CD4-positive, CD25-positive, alpha-beta regulatory T cell (primary cell): ENCODE measurements around the gene FBXO36. TPM values are rescaled to one million over a fixed set of nuclear protein-coding genes. Genes with fewer than 3 reads are reported as not detected.

Experiments
- ATAC-seq, 2 donors: fragments of 150-1000 bp; cut with Tn5 transposase; one replicate each; pipeline ENCODE4 v1.10.0; 2021; ENCODE audit warnings: low read depth in 2 of 2, moderate number of reproducible peaks in 2 of 2, moderate library complexity in 1 of 2
- DNase-seq, 3 donors: peaks; one replicate each; pipeline versions ENCODE4 v3.0.0 to v3.0.0-alpha.2; 2012 to 2022; ENCODE audit warnings: mixed read lengths in 1 of 3
- H3K27ac ChIP-seq: one replicate; pipeline ENCODE4 v1.7.0; 2013; ENCODE audit warnings: mild to moderate bottlenecking, low read length; ENCODE audit not compliant: insufficient read depth, poor library complexity, severe bottlenecking
- H3K27me3 ChIP-seq: one replicate; pipeline ENCODE4 v1.7.0; 2013; ENCODE audit warnings: low read length; ENCODE audit not compliant: control insufficient read depth, insufficient read depth
- H3K36me3 ChIP-seq: one replicate; pipeline ENCODE4 v1.7.0; 2013; ENCODE audit warnings: mild to moderate bottlenecking, low read length, moderate library complexity; ENCODE audit not compliant: control insufficient read depth, insufficient read depth
- H3K4me1 ChIP-seq: 2 replicates; pipeline ENCODE4 v1.7.0; 2013; ENCODE audit warnings: mild to moderate bottlenecking, low read length; ENCODE audit not compliant: insufficient read depth, control insufficient read depth, poor library complexity, severe bottlenecking
- H3K4me3 ChIP-seq: one replicate; pipeline ENCODE4 v1.7.0; 2013; ENCODE audit warnings: low read depth, mild to moderate bottlenecking, low read length, moderate library complexity
- H3K9me3 ChIP-seq, 2 experiments: 1 replicate in 1 of 2; 2 replicates in 1 of 2; pipeline ENCODE4 v1.7.0; 2013; ENCODE audit warnings: low read length in 2 of 2, mild to moderate bottlenecking in 1 of 2, moderate library complexity in 1 of 2; ENCODE audit not compliant: control insufficient read depth in 2 of 2
- H3K27ac Mint-ChIP-seq, 3 donors: one replicate each; pipeline ENCODE4 v1.8.0; 2020 to 2022; ENCODE audit warnings: mild to moderate bottlenecking in 3 of 3, mixed read lengths in 3 of 3, moderate library complexity in 2 of 3
- H3K27me3 Mint-ChIP-seq: one replicate; pipeline ENCODE4 v1.8.0; 2022; ENCODE audit warnings: mild to moderate bottlenecking, mixed read lengths
- H3K36me3 Mint-ChIP-seq: one replicate; pipeline ENCODE4 v1.8.0; 2020; ENCODE audit warnings: mixed read lengths
- H3K4me1 Mint-ChIP-seq, 4 donors: one replicate each; pipeline ENCODE4 v1.8.0; 2020 to 2022; ENCODE audit warnings: mixed read lengths in 4 of 4, mild to moderate bottlenecking in 1 of 4
- H3K4me3 Mint-ChIP-seq, 4 donors: one replicate each; pipeline ENCODE4 v1.8.0; 2020 to 2022; ENCODE audit warnings: mild to moderate bottlenecking in 4 of 4, mixed read lengths in 4 of 4, moderate library complexity in 3 of 4
- H3K9me3 Mint-ChIP-seq, 7 donors: one replicate each; pipeline ENCODE4 v1.8.0; 2020 to 2022; ENCODE audit warnings: mixed read lengths in 7 of 7, mild to moderate bottlenecking in 3 of 7, moderate library complexity in 2 of 7
- polyA plus RNA-seq, 4 donors: library from polyadenylated mRNA; unstranded; fragments of 300-500 nt; fragmentation: Illumina TruSeq; gene quantifications; one replicate each; pipeline ENCODE4 v1.2.3, GENCODE V29; 2021
- total RNA-seq: library from RNA; stranded (reverse); gene quantifications from one replicate; pipeline ENCODE4 v1.2.3, GENCODE V29; 2022

FBXO36 gene
- total and polyA plus RNA-seq, 5 donors from 2014 or later, result 0.72 to 1.3 (median 1.0) TPM

DNA sequence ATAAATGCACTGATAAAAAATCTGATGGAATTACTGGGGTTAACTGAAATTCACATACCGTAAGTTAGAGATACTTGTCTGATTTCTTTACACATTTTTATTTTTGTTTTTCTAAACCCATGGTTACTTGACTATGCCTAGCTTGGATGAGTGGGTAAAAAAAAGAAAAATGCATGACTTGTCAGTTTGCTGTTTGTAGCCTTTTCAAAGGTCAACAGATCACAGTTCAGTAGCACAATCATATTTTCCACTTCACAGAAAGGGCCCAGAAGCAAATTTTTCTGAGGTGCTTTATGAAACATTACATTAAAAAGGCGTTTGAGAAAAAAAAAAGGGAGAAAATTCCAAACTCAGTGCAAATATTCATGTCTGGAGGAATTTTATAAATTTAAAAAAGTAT lies 130.0 kb downstream of the FBXO36 start:
- ATAC-seq (no peak), DNase-seq (no peak)
- Mint-ChIP-seq H3K9me3 (peaks cover 0 to 2% (median 0%) of the 10 kb centered on the region in 7 donors), H3K27ac (no peak overlapping the region), H3K36me3 (no peaks in the 10 kb centered on the region), H3K4me3 (no peak overlapping the region), H3K27me3 (peaks cover 9% of the 10 kb centered on the region), H3K4me1 (peaks cover 0 to 3% (median 0%) of the 10 kb centered on the region in 4 donors)
- H3K4me1 ChIP-seq, result no peaks in the 10 kb centered on the region
- H3K27ac ChIP-seq, result no peak overlapping the region
- H3K36me3 ChIP-seq, result no peaks in the 10 kb centered on the region
- H3K4me3 ChIP-seq, result no peak overlapping the region
- no peaks in the 10 kb centered on the region for H3K9me3 ChIP-seq
- no peaks in the 10 kb centered on the region for H3K27me3 ChIP-seq

DNA sequence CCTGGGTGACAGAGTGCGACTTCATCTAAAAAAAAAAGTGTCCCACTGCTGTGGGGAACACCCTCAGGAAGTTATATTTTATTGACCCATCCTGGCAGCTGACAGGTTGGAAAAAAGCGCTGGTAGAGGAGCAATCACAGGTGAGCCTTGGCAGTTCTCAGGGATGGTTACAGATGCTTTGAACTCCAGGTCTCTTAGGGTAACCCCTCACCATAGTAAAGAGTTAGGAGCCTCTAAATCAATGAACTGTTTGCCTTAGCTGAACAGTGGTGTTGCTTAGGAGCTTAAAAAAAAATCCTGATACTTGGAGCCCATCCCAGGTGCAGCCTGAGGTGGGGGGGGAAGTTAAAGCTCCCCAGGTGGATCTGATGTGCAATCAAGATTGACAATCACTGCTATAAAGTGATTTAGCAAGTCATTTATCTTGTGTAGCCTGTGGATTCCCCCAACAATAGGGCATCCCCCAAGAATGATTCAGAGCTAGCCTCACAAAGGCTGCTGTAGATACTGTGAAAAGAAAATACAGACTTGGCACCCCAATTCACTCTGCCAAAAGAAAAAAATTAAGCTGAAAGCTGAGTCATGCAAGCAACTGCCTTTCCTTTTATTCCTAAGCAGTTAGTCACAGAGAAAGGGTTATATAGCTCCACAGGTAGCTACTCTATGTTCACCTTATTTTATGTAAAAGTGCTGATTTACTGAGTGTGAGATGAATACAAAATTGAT lies 131.6 kb downstream of the FBXO36 start:
- Histone ChIP-seq H3K27ac (no peak overlapping the region), H3K9me3 (no peaks in the 10 kb centered on the region), H3K4me1 (no peaks in the 10 kb centered on the region), H3K36me3 (no peaks in the 10 kb centered on the region), H3K4me3 (no peak overlapping the region), H3K27me3 (no peaks in the 10 kb centered on the region)
- Mint-ChIP-seq H3K27ac (no peak overlapping the region), H3K36me3 (peaks cover 3% of the 10 kb centered on the region), H3K9me3 (peaks cover 0 to 3% (median 0%) of the 10 kb centered on the region in 7 donors), H3K4me1 (no peaks in the 10 kb centered on the region), H3K4me3 (no peak overlapping the region), H3K27me3 (peaks cover 12% of the 10 kb centered on the region)
- DNase-seq, result no peak
- no peak for ATAC-seq

DNA sequence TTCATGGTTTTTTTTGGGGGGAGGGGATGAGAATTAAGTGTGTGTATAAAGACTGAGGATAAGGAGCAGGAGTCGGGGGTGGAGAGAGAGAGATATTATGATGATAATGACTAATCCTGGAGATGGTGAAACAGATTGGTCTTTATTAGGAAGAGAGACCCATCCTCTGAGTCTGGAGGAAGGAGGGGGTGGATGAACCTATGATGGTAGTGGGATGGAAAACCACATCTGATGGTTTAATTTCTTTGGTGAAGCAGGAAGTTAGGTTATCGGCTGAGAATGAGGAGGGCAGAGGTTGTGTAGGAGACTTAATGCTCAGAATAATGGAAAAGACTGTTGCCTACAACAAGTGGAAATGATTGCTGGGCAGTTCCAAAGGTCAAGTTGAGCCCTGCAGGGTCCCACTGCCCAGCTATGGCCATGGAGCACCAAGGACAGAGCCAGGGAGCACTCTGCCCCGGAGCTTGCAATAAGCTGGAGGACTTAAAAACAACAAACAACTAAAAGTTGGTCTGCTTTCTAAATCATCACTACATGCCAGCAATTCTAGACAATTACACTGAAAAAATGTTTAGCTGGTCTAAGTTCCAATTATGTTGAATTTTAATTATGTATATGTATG lies 138.5 kb downstream of the FBXO36 start:
- no peak overlapping the region for H3K27ac Mint-ChIP-seq
- H3K4me1 ChIP-seq, result peaks cover 4% of the 10 kb centered on the region
- H3K4me1 Mint-ChIP-seq, result peaks cover 0 to 10% (median 6%) of the 10 kb centered on the region in 4 donors
- H3K9me3 Mint-ChIP-seq, result peaks cover 0 to 9% (median 3%) of the 10 kb centered on the region in 7 donors
- no peak overlapping the region for H3K4me3 Mint-ChIP-seq
- no peak for ATAC-seq
- H3K4me3 ChIP-seq, result no peak overlapping the region
- H3K36me3 ChIP-seq, result no peaks in the 10 kb centered on the region
- DNase-seq, result no peak
- no peaks in the 10 kb centered on the region for H3K9me3 ChIP-seq
- peaks cover 6% of the 10 kb centered on the region for H3K36me3 Mint-ChIP-seq
- no peaks in the 10 kb centered on the region for H3K27me3 ChIP-seq
- no peak overlapping the region for H3K27ac ChIP-seq
- peaks cover 19% of the 10 kb centered on the region for H3K27me3 Mint-ChIP-seq

Other genes with a start within 250 kb of the FBXO36 start
- not detected for gene DNER, start 207.9 kb upstream of the FBXO36 start, total RNA-seq
- gene DNER, start 207.9 kb upstream of the FBXO36 start, polyA plus RNA-seq, result under 1 TPM in 1 of 4 donors, not detected in 3; 0.23 TPM
- gene TRIP12, start 494 bp upstream of the FBXO36 start, total RNA-seq, result 216 TPM
- gene TRIP12, start 494 bp upstream of the FBXO36 start, polyA plus RNA-seq, result 10 to 100 TPM; 40.5 to 50.3 (median 44.5) TPM
- not detected for gene SLC16A14, start 146.4 kb downstream of the FBXO36 start, total RNA-seq
- under 1 TPM in 2 of 4 donors, not detected in 2; 0.10 to 0.14 TPM for gene SLC16A14, start 146.4 kb downstream of the FBXO36 start, polyA plus RNA-seq